ACC112 (cell line): ENCODE data around the gene UTF1.

Source experiments
- H2AFZ ChIP-seq: fragments of 200-600 bp; sonication (generic); one replicate; pipeline ENCODE4 v1.6.0; 2017; ENCODE audit warnings: antibody characterized with exemption, low read length; ENCODE audit not compliant: unreplicated experiment
- H3K27ac ChIP-seq: fragments of 200-600 bp; sonication (generic); 2 replicates; pipeline ENCODE4 v1.5.1; 2014; ENCODE audit warnings: low read depth, mild to moderate bottlenecking, antibody characterized with exemption, low read length, moderate library complexity
- H3K27me3 ChIP-seq: fragments of 200-600 bp; sonication (generic); 2 replicates; pipeline ENCODE4 v1.6.1; 2014; ENCODE audit warnings: mild to moderate bottlenecking, antibody characterized with exemption, low read length, moderate library complexity, mixed read lengths; ENCODE audit not compliant: insufficient read depth
- H3K36me3 ChIP-seq: fragments of 200-600 bp; sonication (generic); 2 replicates; pipeline ENCODE4 v1.6.1; 2016; ENCODE audit warnings: mild to moderate bottlenecking, antibody characterized with exemption, low read length, moderate library complexity, mixed read lengths; ENCODE audit not compliant: insufficient read depth
- H3K4me1 ChIP-seq: fragments of 200-600 bp; sonication (generic); one replicate; pipeline ENCODE4 v1.6.1; 2016; ENCODE audit warnings: low read length, mixed read lengths; ENCODE audit not compliant: insufficient read depth, unreplicated experiment, control insufficient read depth
- H3K4me3 ChIP-seq: fragments of 200-600 bp; sonication (generic); 2 replicates; pipeline ENCODE4 v1.5.1; 2014; ENCODE audit warnings: mild to moderate bottlenecking, low read depth, low read length
- H3K79me2 ChIP-seq: fragments of 200-600 bp; sonication (generic); one replicate; pipeline ENCODE4 v1.6.0; 2016; ENCODE audit warnings: low read length; ENCODE audit not compliant: control insufficient read depth, unreplicated experiment, insufficient read depth

The UTF1 gene

DNA sequence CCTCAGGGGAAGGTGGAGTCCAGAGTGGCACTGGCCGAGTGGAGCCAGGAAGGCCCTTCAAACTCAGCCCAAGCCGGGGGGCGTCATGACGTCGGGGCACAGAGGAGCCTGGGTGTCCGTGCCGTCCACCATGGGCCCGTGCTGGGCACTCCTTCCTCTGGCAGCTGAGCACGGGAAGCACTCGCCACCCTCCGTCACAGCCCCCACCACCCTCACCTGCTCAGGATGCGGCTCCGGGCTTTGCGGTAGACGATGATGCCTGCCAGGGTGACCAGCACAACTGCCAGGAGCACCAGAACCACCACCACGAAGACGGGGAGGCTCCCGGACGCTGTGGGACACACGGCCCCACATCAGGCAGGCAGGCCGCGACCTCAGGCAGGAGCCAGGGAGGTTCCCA lies 38.5 kb downstream of the UTF1 start:
- H3K79me2 ChIP-seq, result no peaks in the 10 kb centered on the region
- H3K27ac ChIP-seq, result no peak overlapping the region
- no peak overlapping the region for H2AFZ ChIP-seq
- no peak overlapping the region for H3K4me3 ChIP-seq
- H3K4me1 ChIP-seq, result no peaks in the 10 kb centered on the region
- no peaks in the 10 kb centered on the region for H3K36me3 ChIP-seq
- no peaks in the 10 kb centered on the region for H3K27me3 ChIP-seq

DNA sequence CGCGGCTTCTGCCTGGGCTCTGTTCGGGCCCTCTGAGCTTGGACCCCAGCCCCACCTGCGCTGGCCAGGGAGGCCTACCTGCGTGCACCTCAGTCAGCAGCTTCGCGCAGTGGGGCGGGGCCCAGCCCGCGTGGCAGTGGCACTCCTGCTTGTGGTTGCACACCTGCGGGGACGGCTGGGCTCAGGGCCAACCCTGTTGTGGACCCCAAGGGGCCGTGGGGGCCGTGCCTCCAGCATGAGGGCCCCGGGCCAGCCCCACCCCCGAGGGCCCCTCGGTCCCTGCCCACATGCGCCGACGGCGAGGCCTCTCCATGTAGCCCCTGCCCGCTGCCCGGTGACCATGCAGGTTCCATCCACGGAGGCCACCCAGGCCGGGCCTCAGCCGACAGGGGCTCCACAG lies 39.4 kb downstream of the UTF1 start:
- H3K4me1 ChIP-seq, result no peaks in the 10 kb centered on the region
- H2AFZ ChIP-seq, result no peak overlapping the region
- no peaks in the 10 kb centered on the region for H3K27me3 ChIP-seq
- H3K79me2 ChIP-seq, result no peaks in the 10 kb centered on the region
- H3K27ac ChIP-seq, result no peak overlapping the region
- H3K4me3 ChIP-seq, result no peak overlapping the region
- no peaks in the 10 kb centered on the region for H3K36me3 ChIP-seq

DNA sequence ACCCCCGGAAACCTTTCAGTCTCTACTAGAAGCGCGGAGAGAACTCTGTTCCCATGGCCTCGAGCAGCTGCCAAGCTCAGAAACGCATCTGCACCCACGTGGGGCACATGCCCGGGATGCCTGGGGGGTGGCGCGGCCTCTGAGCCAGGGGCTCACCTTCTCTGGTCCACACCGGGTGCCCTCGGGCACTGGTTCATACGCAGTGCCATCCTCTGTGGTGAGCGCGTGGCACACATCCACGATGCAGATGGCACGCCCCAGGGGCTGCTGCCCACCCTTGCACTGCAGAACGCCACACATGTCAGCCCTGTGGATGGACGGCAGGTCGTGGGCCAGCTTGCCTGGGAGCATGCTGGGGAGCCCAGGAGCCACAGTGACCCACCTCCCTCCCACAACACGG lies 40.2 kb downstream of the UTF1 start:
- no peak overlapping the region for H3K4me3 ChIP-seq
- H3K27ac ChIP-seq, result no peak overlapping the region
- H3K4me1 ChIP-seq, result no peaks in the 10 kb centered on the region
- H3K36me3 ChIP-seq, result no peaks in the 10 kb centered on the region
- no peaks in the 10 kb centered on the region for H3K27me3 ChIP-seq
- H2AFZ ChIP-seq, result no peak overlapping the region
- no peaks in the 10 kb centered on the region for H3K79me2 ChIP-seq

DNA sequence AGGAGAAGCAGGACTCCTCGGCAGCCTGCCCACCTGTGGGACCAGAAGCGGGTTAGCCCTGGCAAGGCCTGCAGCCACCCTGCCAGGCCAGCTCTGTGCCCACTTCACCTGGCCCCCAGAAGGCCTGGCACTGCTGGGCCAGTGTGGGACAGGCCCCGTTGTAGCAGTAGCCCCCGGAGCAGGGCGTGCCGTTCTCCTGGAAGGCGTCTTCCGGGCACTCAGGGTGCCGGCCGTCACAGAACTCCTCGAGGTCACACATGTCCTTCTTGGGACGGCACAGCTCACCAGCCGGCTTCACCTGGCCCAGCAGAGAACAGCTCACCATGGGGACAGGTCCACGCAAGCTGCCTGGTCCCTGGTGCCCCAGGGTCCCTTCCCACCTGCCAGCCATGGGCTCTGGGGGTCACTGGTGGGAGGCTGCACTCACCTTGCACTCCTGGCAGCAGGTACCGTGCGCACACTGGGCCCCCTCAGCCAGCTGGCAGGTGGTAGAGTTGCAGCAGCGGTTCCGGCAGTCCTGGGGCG lies 40.8 kb downstream of the UTF1 start:
- Histone ChIP-seq H2AFZ (no peak overlapping the region), H3K36me3 (no peaks in the 10 kb centered on the region), H3K4me1 (no peaks in the 10 kb centered on the region), H3K4me3 (no peak overlapping the region), H3K79me2 (no peaks in the 10 kb centered on the region), H3K27me3 (0 out of 2 replicates have a peak, but pooled peaks cover 6% of the 10 kb centered on the region), H3K27ac (no peak overlapping the region)

DNA sequence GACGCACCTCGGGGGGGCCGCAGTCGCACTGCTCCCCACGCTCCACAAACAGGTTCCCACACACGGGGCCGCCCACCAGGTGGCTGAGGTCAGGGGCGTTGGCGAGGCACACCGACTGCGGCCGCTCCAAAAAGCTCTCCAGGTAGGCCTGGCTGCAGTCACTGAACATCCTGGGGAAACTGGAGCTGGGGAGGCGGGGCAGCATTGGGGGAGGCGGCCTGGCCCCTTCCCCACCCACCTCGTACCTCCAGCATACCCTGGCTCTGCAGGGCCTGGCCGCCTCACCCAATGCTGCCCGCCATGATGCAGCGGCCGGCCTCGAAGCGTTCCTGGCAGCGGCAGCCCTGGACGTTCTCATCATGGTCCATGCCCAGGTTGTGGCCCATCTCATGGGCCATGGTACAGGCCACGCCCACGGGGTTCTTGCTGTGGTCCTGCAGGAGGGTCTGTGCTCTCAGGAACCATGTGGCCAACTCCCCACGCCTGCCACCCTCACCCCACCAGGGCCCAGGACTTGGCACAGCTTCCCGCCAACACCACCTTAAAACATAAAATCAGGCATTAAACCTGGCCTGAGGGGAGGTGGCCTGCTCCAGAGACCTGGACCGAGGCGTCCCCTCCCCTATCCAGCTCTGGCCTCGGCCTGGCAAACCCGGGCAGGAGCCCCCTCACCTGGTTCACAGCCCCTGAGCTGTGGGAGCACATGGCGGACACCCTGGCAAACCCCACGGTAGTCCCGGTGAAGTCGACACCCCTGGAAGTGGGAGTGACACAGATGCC lies 41.7 kb downstream of the UTF1 start:
- no peaks in the 10 kb centered on the region for H3K79me2 ChIP-seq

DNA sequence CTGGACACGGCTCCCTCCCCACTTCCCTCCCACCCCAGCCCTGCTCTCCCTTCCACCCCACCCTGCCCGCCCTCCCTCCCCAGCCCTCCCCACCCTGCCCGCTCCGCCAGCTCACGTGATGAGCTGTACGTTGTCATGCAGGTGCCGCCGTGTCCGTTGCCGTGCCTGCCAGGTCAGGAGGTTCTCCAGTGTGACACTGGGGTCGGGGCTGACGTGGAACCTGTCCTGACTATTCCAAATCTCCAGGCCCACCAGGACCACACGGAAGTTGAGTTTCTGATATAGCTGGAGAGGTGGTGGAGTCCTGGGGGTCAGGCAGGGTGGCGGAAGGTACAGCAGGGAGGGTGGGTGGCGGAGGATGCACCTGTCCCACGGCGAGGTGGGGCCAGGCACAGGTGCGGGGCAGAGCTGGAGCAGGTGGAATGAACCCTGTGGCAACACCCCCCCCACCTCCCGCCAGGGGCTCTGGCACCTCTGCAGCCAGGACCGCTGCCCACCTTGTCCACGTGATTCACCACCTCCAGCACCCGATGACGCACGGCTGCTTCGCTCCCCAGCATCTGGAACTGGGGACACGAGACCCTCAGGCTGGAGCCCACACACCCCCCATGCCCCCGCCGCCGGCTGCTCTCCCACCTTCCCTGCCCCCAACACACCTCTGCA lies 42.4 kb downstream of the UTF1 start:
- H3K36me3 ChIP-seq, result no peaks in the 10 kb centered on the region
- no peak overlapping the region for H2AFZ ChIP-seq
- no peaks in the 10 kb centered on the region for H3K4me1 ChIP-seq
- no peak overlapping the region for H3K27ac ChIP-seq
- H3K4me3 ChIP-seq, result no peak overlapping the region
- no peaks in the 10 kb centered on the region for H3K79me2 ChIP-seq
- peaks cover 14% of the 10 kb centered on the region; the same call in 1 of the 2 replicates for H3K27me3 ChIP-seq

More for the DNA sequence above, 41.7 kb downstream of the UTF1 start:
- Histone ChIP-seq H3K36me3 (no peaks in the 10 kb centered on the region), H3K4me1 (no peaks in the 10 kb centered on the region), H3K27me3 (peaks cover 14% of the 10 kb centered on the region; the same call in 1 of the 2 replicates), H3K27ac (no peak overlapping the region), H3K4me3 (no peak overlapping the region), H2AFZ (no peak overlapping the region)

DNA sequence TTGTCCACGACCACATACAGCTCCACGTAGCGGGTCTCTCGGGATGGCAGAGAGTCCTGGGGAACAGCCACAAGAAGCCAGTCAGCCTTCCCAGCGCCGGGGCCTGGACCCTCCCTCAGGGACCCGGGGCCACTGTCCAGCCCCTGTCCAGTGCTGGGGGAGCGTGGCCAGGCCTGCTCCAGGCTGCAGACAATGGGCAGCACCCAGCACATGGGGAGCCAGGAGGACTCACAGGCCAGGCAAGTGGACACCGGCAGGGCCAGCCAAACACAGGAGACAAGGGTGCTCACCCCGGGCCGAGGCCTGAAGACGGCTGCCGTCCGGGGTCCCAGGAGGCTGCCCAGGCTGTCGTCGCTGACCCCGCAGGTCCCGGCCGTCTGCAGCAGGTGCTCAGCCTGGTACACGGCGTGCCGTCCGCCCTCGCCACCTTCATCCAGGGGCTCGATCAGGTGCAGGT lies 43.0 kb downstream of the UTF1 start:
- Histone ChIP-seq H3K27me3 (peaks cover 14% of the 10 kb centered on the region; the same call in 1 of the 2 replicates), H3K79me2 (no peaks in the 10 kb centered on the region), H3K27ac (no peak overlapping the region), H3K4me1 (peaks cover 2% of the 10 kb centered on the region), H3K36me3 (no peaks in the 10 kb centered on the region), H3K4me3 (no peak overlapping the region), H2AFZ (no peak overlapping the region)

DNA sequence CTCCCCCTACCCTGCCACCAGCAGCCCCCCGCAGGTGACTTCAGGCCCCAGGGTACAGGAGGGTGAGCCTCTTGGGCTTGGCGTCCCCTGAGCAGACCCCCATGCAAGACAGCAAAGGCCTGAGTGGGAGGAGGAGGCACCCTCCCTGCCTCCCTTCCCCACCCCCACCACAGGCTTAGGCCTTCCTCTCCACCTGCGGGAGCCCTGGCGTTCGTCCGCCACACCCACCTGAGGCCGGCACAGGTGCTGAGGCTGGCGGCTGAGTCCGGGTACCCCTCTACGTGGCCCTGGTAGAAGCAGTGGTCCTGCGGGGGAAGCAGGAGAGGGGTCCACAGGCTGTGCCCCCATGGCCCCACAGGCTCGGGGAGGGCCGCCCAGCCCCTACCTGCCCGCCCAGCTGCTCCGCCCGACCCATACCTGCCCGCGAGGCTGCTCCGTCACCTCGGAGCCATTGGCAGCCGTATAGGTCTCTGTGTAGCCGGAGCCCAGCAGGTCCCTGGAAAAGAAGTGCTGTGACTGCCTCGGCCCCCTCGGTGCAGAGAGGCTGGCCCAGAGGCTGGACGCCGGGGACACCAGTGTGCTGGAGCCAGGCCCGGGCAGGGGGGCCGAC lies 43.6 kb downstream of the UTF1 start:
- peaks cover 7% of the 10 kb centered on the region for H3K4me1 ChIP-seq
- H3K4me3 ChIP-seq, result no peak overlapping the region
- H3K79me2 ChIP-seq, result no peaks in the 10 kb centered on the region
- no peak overlapping the region for H3K27ac ChIP-seq
- H2AFZ ChIP-seq, result no peak overlapping the region
- H3K36me3 ChIP-seq, result no peaks in the 10 kb centered on the region
- peaks cover 14% of the 10 kb centered on the region; the same call in 1 of the 2 replicates for H3K27me3 ChIP-seq

DNA sequence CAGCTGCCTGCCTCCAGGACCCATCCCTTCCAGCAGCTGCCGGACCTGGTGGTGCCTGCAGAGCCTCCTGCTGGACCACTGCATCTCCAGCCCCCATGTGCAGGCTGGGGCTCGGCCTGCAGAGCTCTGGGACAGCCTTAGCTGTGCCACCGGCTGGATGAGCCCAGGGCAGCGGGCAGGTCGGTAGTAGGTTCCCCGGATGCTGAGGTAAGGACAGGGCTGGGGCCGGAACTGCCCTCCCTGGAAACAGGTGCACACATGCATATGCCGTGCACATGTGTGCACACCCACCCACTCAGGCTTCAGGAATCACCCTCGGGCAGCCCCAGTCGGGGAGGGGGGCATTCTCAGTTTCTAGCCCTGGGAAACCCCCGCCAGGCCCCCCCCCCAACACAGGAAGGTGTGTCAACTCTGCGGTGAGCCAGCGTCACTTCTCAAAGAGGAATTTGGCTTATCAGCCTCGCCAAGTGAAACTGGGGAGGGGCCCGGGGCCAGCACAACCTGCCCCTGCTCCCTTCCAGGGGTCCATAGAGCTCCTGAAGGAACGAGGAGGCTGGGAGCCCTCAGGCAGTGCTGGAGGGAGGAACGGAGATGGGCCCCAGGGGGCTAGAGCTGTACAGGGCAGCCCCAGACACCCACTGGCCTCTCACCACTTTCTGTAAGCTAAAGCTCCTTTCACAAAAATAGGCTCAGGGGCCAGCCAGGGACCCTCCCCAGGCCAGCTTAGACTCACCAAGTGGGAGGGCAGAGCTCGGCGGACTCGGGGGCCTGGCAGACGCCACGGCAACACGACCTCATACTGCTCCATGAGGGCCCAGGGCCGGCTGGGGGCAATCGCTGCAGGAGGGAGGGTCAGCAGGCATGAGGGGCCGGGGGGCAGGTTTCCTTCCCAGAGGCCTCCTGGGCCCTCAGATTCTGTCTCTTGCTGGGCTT lies 45.0 kb downstream of the UTF1 start:
- Histone ChIP-seq H3K36me3 (no peaks in the 10 kb centered on the region), H2AFZ (no peak overlapping the region), H3K79me2 (no peaks in the 10 kb centered on the region), H3K27me3 (peaks cover 14% of the 10 kb centered on the region; the same call in 1 of the 2 replicates), H3K4me1 (peaks cover 8% of the 10 kb centered on the region), H3K4me3 (no peak overlapping the region), H3K27ac (no peak overlapping the region)

DNA sequence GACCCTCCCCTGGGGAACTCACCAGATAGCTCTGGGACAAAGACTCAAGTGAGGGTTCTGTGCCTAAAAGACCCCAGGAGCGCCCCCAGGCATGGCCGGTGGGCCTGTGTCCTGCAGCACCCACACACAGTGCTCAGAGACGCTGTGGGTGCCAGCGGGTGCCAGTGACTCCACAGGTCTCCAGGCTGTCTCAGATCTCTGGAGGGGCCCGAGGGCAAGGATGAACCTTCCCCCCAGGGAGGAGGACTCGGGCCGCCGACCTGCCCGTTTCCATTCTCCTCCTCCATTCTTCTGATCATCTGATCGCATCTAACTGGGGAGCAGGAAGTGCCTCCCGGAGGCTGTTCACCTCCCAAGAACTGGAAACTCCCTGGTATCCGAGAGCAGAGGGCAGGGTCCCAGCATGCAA lies 45.7 kb downstream of the UTF1 start:
- no peaks in the 10 kb centered on the region for H3K36me3 ChIP-seq
- H3K79me2 ChIP-seq, result no peaks in the 10 kb centered on the region
- no peak overlapping the region for H2AFZ ChIP-seq
- H3K4me1 ChIP-seq, result peaks cover 8% of the 10 kb centered on the region
- no peak overlapping the region for H3K27ac ChIP-seq
- peaks cover 14% of the 10 kb centered on the region; the same call in 1 of the 2 replicates for H3K27me3 ChIP-seq
- H3K4me3 ChIP-seq, result no peak overlapping the region
